Measurements from ENCODE around the gene ICA1L. TPM values are rescaled to one million over a fixed set of nuclear protein-coding genes. Genes with fewer than 3 reads are reported as not detected.

Gene ICA1L
- total and polyA plus RNA-seq, 2 donors, result 6.1 to 67.0 TPM

- DNase-seq (ENCODE audit: extremely low spot score), result no peak
- 36% methylated on average over 2 of the region's 2 CpGs for WGBS
- no peak overlapping the region for H3K27ac ChIP-seq (ENCODE audit: low read depth)
- H3K4me3 ChIP-seq (ENCODE audit: low read depth, low read length), result no peak overlapping the region
- no peaks in the 10 kb centered on the region for H3K36me3 ChIP-seq (ENCODE audit: insufficient read depth)
- no peaks in the 10 kb centered on the region for H3K4me1 ChIP-seq (ENCODE audit: insufficient read depth)
Observed at GRCh38 chr2:202786842-202787241, 84.7 kb downstream of the ICA1L start.

GRCh38 chr2:202782940-202783558 is 88.5 kb downstream of the ICA1L start:
- Histone ChIP-seq H3K4me1 (ENCODE audit: insufficient read depth) (no peaks in the 10 kb centered on the region), H3K4me3 (ENCODE audit: low read depth, low read length) (no peak overlapping the region), H3K27ac (ENCODE audit: low read depth) (no peak overlapping the region), H3K36me3 (ENCODE audit: insufficient read depth) (no peaks in the 10 kb centered on the region)
- WGBS, result 53% methylated on average over 3 of the region's 3 CpGs
- DNase-seq (ENCODE audit: extremely low spot score), result no peak

- DNase-seq (ENCODE audit: extremely low spot score), result no peak
- Histone ChIP-seq H3K27ac (ENCODE audit: low read depth) (no peak overlapping the region), H3K36me3 (ENCODE audit: insufficient read depth) (no peaks in the 10 kb centered on the region), H3K4me3 (ENCODE audit: low read depth, low read length) (no peak overlapping the region), H3K4me1 (ENCODE audit: insufficient read depth) (no peaks in the 10 kb centered on the region)
Observed at GRCh38 chr2:202780514-202781021, 91.0 kb downstream of the ICA1L start.

- 86% methylated on average over 2 of the region's 2 CpGs for WGBS
- no peak overlapping the region for H3K4me3 ChIP-seq (ENCODE audit: low read depth, low read length)
- no peaks in the 10 kb centered on the region for H3K4me1 ChIP-seq (ENCODE audit: insufficient read depth)
- DNase-seq (ENCODE audit: extremely low spot score), result no peak
- peaks cover 7% of the 10 kb centered on the region for H3K36me3 ChIP-seq (ENCODE audit: insufficient read depth)
- H3K27ac ChIP-seq (ENCODE audit: low read depth), result no peak overlapping the region
Observed at GRCh38 chr2:202778217-202778616, 93.3 kb downstream of the ICA1L start.

- H3K36me3 ChIP-seq (ENCODE audit: insufficient read depth), result peaks cover 7% of the 10 kb centered on the region
- DNase-seq (ENCODE audit: extremely low spot score), result no peak
- 90% methylated on average over 37 of the region's 37 CpGs for WGBS
- no peak overlapping the region for H3K27ac ChIP-seq (ENCODE audit: low read depth)
- H3K4me3 ChIP-seq (ENCODE audit: low read depth, low read length), result no peak overlapping the region
- H3K4me1 ChIP-seq (ENCODE audit: insufficient read depth), result no peaks in the 10 kb centered on the region
Observed at GRCh38 chr2:202774104-202774503, 97.5 kb downstream of the ICA1L start.

GRCh38 chr2:202773301-202773973 is 98.1 kb downstream of the ICA1L start:
- WGBS, result 63% methylated on average over 6 of the region's 6 CpGs
- no peak overlapping the region for H3K27ac ChIP-seq (ENCODE audit: low read depth)
- H3K4me1 ChIP-seq (ENCODE audit: insufficient read depth), result no peaks in the 10 kb centered on the region
- H3K36me3 ChIP-seq (ENCODE audit: insufficient read depth), result peaks cover 7% of the 10 kb centered on the region
- no peak overlapping the region for H3K4me3 ChIP-seq (ENCODE audit: low read depth, low read length)
- DNase-seq (ENCODE audit: extremely low spot score), result no peak

GRCh38 chr2:202771741-202772460 is 99.7 kb downstream of the ICA1L start:
- Histone ChIP-seq H3K4me1 (ENCODE audit: insufficient read depth) (no peaks in the 10 kb centered on the region), H3K4me3 (ENCODE audit: low read depth, low read length) (no peak overlapping the region), H3K36me3 (ENCODE audit: insufficient read depth) (peaks cover 7% of the 10 kb centered on the region), H3K27ac (ENCODE audit: low read depth) (no peak overlapping the region)
- WGBS, result 37% methylated on average over 7 of the region's 7 CpGs
- no peak for DNase-seq (ENCODE audit: extremely low spot score)

GRCh38 chr2:202771336-202771735 is 100.2 kb downstream of the ICA1L start:
- 53% methylated on average over 1 of the region's 1 CpG for WGBS

GRCh38 chr2:202769201-202769600 is 102.4 kb downstream of the ICA1L start:
- Histone ChIP-seq H3K4me3 (ENCODE audit: low read depth, low read length) (no peak overlapping the region), H3K27ac (ENCODE audit: low read depth) (no peak overlapping the region), H3K36me3 (ENCODE audit: insufficient read depth) (peaks cover 3% of the 10 kb centered on the region), H3K4me1 (ENCODE audit: insufficient read depth) (no peaks in the 10 kb centered on the region)
- DNase-seq (ENCODE audit: extremely low spot score), result no peak

More at GRCh38 chr2:202771336-202771735, 100.2 kb downstream of the ICA1L start:
- H3K4me1 ChIP-seq (ENCODE audit: insufficient read depth), result no peaks in the 10 kb centered on the region
- H3K4me3 ChIP-seq (ENCODE audit: low read depth, low read length), result no peak overlapping the region
- H3K27ac ChIP-seq (ENCODE audit: low read depth), result no peak overlapping the region
- peaks cover 7% of the 10 kb centered on the region for H3K36me3 ChIP-seq (ENCODE audit: insufficient read depth)
- no peak for DNase-seq (ENCODE audit: extremely low spot score)

GRCh38 chr2:202768273-202768672 is 103.3 kb downstream of the ICA1L start:
- no peak for DNase-seq (ENCODE audit: extremely low spot score)
- Histone ChIP-seq H3K4me1 (ENCODE audit: insufficient read depth) (no peaks in the 10 kb centered on the region), H3K4me3 (ENCODE audit: low read depth, low read length) (no peak overlapping the region), H3K27ac (ENCODE audit: low read depth) (no peak overlapping the region), H3K36me3 (ENCODE audit: insufficient read depth) (no peaks in the 10 kb centered on the region)

GRCh38 chr2:202765436-202765835 is 106.1 kb downstream of the ICA1L start:
- no peak overlapping the region for H3K27ac ChIP-seq (ENCODE audit: low read depth)
- no peaks in the 10 kb centered on the region for H3K36me3 ChIP-seq (ENCODE audit: insufficient read depth)
- no peak overlapping the region for H3K4me3 ChIP-seq (ENCODE audit: low read depth, low read length)
- 71% methylated on average over 5 of the region's 5 CpGs for WGBS
- H3K4me1 ChIP-seq (ENCODE audit: insufficient read depth), result no peaks in the 10 kb centered on the region
- peak; percentile 10 for DNase-seq (ENCODE audit: extremely low spot score)

- DNase-seq (ENCODE audit: extremely low spot score), result no peak
- H3K27ac ChIP-seq (ENCODE audit: low read depth), result no peak overlapping the region
- WGBS, result 84% methylated on average over 3 of the region's 3 CpGs
- no peak overlapping the region for H3K4me3 ChIP-seq (ENCODE audit: low read depth, low read length)
- H3K36me3 ChIP-seq (ENCODE audit: insufficient read depth), result no peaks in the 10 kb centered on the region
- H3K4me1 ChIP-seq (ENCODE audit: insufficient read depth), result no peaks in the 10 kb centered on the region
Observed at GRCh38 chr2:202764991-202765390, 106.6 kb downstream of the ICA1L start.

GRCh38 chr2:202763916-202764315 is 107.7 kb downstream of the ICA1L start:
- Histone ChIP-seq H3K4me3 (ENCODE audit: low read depth, low read length) (no peak overlapping the region), H3K36me3 (ENCODE audit: insufficient read depth) (no peaks in the 10 kb centered on the region), H3K4me1 (ENCODE audit: insufficient read depth) (no peaks in the 10 kb centered on the region), H3K27ac (ENCODE audit: low read depth) (no peak overlapping the region)
- WGBS, result 97% methylated on average over 1 of the region's 1 CpG
- DNase-seq (ENCODE audit: extremely low spot score), result no peak

GRCh38 chr2:202762556-202762955 is 109.0 kb downstream of the ICA1L start:
- Histone ChIP-seq H3K36me3 (ENCODE audit: insufficient read depth) (no peaks in the 10 kb centered on the region), H3K27ac (ENCODE audit: low read depth) (no peak overlapping the region), H3K4me3 (ENCODE audit: low read depth, low read length) (no peak overlapping the region), H3K4me1 (ENCODE audit: insufficient read depth) (no peaks in the 10 kb centered on the region)
- 79% methylated on average over 4 of the region's 4 CpGs for WGBS
- no peak for DNase-seq (ENCODE audit: extremely low spot score)

Data from urinary bladder (tissue), 4 donors.